Gastroesophageal sphincter (tissue), 3 donors: ENCODE data around the gene SLC2A9.

Source experiments
- CTCF ChIP-seq, 4 experiments: fragments of 200-600 bp in 2 of 4; fragments of 450-650 bp in 2 of 4; sonication (generic) in 1 of 4; IDR thresholded peaks; one replicate each; pipeline ENCODE4 v1.5.1; 2017 to 2019; ENCODE audit warnings: antibody characterized with exemption in 4 of 4, mild to moderate bottlenecking in 2 of 4, moderate library complexity in 2 of 4
- POLR2A ChIP-seq, 2 donors: fragments of 450-650 bp; IDR thresholded peaks; one replicate each; pipeline ENCODE4 v1.6.1; 2017; ENCODE audit warnings: antibody characterized with exemption in 2 of 2, mild to moderate bottlenecking in 2 of 2, moderate library complexity in 1 of 2

DNA sequence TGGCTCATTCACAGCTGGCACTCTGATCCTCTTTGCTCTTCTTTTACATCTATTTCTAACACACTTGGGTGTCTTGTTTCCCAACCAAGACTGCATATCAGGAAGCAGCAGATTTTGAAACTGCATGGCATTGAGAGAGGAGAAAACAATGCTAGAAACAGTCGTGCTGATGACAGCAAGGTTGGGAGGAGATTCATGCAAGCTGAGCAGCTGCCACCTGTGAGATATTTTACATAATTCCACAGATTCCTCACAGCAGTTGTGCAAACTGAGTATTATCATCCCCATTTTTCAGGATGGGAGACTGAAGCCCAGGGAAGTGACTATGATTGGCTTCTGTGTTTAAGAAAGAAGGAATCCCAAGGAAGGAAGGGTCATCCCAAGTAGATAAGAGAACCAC lies 105.0 kb downstream of the SLC2A9 start:
- no peak for TF ChIP-seq CTCF (IDR thresholded peaks at IDR 0.05)
- no peak for TF ChIP-seq POLR2A (IDR thresholded peaks at IDR 0.05)
